Ectodermal cell (in vitro differentiated cells): ENCODE data around the gene BICDL1.
A peak's percentile ranks its signal among the peaks of the same experiment; 100 is the strongest.

Experiments used
- H3K27ac ChIP-seq: 2 replicates; pipeline ENCODE4 v1.7.0; 2013; ENCODE audit warnings: mild to moderate bottlenecking, low read depth, low read length; ENCODE audit not compliant: insufficient read depth, poor library complexity, severe bottlenecking
- H3K27me3 ChIP-seq: 2 replicates; pipeline ENCODE4 v1.7.0; 2013; ENCODE audit warnings: mild to moderate bottlenecking, low read length; ENCODE audit not compliant: insufficient read depth, control insufficient read depth, poor library complexity, severe bottlenecking
- H3K36me3 ChIP-seq: one replicate; pipeline ENCODE4 v1.7.0; 2013; ENCODE audit warnings: low read length; ENCODE audit not compliant: control insufficient read depth, insufficient read depth
- H3K4me1 ChIP-seq: one replicate; pipeline ENCODE4 v1.7.0; 2013; ENCODE audit warnings: low read length; ENCODE audit not compliant: control insufficient read depth, insufficient read depth
- H3K4me3 ChIP-seq: 2 replicates; pipeline ENCODE4 v1.7.0; 2013; ENCODE audit warnings: low read depth, low read length, control low read depth; ENCODE audit not compliant: insufficient read depth
- H3K9me3 ChIP-seq: 2 replicates; pipeline ENCODE4 v1.7.0; 2013; ENCODE audit warnings: mild to moderate bottlenecking, low read length, moderate library complexity; ENCODE audit not compliant: control insufficient read depth
- WGBS, 2 experiments: methylation state at CpG; one replicate each; pipeline ENCODE4 v1.1.7; 2013; ENCODE audit warnings: missing lambda C conversion rate in 2 of 2; 5-methylcytosine and 5-hydroxymethylcytosine counted together

BICDL1 gene

DNA sequence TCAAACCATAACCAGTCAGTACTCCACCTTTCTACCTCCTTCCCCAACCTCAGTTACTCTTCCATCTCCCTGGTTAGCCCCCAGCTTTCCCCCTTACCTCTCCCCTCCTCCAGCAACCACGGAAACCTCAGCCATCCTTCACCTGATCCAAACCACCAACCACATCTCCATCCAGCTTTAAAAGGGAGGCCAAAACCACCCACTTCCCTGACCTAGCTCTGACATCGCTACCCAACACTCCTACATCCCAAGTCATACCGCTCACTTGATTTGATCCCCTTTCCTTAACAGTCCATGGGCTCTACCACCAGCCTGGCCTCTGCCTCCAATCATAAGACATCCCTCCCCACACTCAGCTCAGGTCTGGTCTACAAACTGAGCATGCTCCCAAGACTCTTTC is 126.0 kb downstream of the BICDL1 start:
- Histone ChIP-seq H3K4me3 (no peak overlapping the region), H3K27me3 (no peaks in the 10 kb centered on the region), H3K4me1 (peaks cover 5% of the 10 kb centered on the region), H3K9me3 (no peaks in the 10 kb centered on the region), H3K27ac (no peak overlapping the region), H3K36me3 (no peaks in the 10 kb centered on the region)
- WGBS, 2 experiments = 91 to 93% methylated on average over 3 of the region's 3 CpGs

DNA sequence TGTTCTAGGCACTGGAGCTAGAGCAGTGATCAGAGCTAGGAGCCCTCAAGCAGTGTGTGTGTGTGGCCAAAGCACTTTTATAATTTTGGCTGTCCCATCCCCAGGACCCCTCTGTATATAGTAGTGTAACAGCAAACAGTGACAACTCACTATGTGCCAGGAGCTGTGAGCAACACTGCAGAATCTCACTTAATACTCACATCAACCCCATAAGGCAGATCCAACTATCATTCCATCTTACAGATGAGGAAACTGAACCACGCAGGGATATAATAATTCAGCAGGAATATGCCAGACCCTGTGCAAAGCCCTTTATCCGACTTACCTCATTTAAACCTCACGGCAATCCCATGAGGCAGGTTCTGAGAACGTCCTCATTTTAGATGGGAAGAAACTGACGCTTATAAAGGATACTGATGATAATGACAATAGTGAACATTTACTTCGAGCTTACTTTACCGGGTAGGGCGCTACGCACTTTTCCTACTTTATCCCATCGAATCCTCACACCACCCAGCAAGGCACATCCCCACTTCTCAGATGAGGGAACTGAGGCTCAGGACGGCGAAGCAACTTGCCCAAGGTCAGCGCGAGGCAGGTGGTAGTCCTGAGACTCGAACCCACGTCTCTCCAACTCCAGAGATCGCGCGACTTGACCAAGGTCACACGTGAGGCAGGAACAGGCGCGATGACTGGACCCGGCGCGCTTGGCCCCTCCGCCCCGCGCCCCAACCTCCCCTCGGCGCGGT is 126.8 kb downstream of the BICDL1 start:
- Histone ChIP-seq H3K27me3 (no peaks in the 10 kb centered on the region), H3K9me3 (no peaks in the 10 kb centered on the region), H3K27ac (no peak overlapping the region), H3K36me3 (no peaks in the 10 kb centered on the region), H3K4me3 (peak overlapping the region; percentile 86), H3K4me1 (peaks cover 5% of the 10 kb centered on the region)
- WGBS, 2 experiments = 20 to 24% methylated on average over 31 of the region's 31 CpGs

DNA sequence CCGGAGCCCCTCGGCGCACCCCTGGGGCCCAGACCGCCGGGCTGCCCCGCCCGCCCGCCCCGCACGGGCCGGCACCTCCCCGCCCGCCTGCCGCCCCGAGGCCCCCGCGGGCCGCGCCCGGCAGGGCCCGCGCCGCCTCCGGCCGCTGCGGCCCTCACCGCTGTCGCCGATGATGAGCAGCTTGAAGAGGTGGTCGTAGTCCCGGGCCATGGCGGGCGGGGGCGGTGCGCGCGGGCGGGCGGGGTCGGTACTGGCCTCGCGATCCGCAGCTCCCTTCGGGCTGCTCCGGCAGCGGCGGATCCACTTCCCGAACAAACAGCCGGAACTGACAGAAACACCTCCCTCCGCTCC is 127.4 kb downstream of the BICDL1 start, which contains the start of gene RAB35:
RAB35 (minus strand) TSS at position 313 of the 351 bp plus-strand sequence; CDS start at position 210, 103 bp downstream.
- no peaks in the 10 kb centered on the region for H3K36me3 ChIP-seq
- H3K9me3 ChIP-seq = no peaks in the 10 kb centered on the region
- no peaks in the 10 kb centered on the region for H3K27me3 ChIP-seq
- peak within 1 kb of the TSS; percentile 86 for H3K4me3 ChIP-seq
- H3K4me1 ChIP-seq = peaks cover 5% of the 10 kb centered on the region
- H3K27ac ChIP-seq = peak within 1 kb of the TSS; percentile 88
- 1% methylated on average over 50 of the region's 50 CpGs for WGBS, 2 experiments

DNA sequence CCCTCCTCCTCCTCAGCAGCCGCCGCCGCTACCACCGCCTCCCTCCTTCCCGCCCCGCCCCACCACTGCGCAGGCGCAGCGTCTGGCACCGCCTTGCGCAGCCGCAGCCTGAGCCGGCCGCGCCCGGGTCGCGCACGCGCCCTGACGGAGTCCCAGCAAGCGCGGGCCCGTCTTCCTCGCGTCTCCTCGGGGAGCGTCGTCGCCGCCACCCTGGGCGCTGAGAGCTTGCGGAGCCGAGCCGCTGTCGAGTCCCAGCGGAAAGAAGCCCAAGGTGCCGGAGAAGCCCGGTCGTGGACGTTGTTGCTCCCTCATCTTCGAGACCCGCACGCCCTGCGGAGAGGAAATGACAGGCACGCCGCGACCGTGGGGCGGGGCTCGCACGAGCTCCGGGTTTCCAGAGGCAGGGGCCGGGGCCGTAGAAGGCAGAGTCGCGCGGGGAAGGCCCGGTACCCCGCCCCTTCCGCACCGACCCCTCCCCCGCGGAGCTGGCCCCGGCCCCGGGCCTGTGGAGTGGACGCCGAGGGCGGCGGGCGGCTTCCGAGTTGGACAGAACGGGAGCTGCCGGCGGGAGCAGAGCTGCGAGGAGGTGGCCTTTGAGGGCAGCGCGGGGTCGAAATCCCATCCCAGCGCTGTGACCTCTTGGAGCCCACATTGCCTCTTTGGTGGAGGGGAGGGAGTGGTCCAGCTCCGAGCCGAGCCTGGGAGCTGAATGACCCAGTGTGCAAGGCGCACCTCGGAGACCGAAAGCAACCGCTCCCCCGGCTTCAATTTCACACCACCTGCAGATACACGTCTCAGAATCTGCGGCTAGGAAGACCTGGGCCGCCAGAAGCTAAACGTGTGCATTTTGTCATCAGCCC is 128.0 kb downstream of the BICDL1 start:
- 0% methylated on average over 91 of the region's 91 CpGs for WGBS, 2 experiments
- H3K9me3 ChIP-seq = no peaks in the 10 kb centered on the region

DNA sequence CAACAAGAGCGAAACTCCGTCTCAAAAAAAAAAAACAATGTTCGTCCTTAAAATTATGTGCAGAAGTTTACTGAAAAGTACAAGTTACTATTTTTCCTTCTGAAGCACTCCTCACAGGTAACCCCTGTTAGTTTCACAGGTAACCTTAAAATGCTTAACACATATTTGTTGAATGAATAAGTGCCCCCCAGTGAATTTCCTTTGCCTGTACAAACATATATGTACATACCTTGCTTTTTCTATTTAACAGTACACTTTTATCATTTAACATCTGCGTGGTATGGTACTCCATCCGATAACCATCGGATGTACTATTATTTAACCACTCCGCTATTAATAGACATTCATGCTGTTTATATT is 128.9 kb downstream of the BICDL1 start:
- Histone ChIP-seq H3K9me3 (no peaks in the 10 kb centered on the region), H3K27ac (no peak overlapping the region), H3K4me1 (peaks cover 5% of the 10 kb centered on the region), H3K4me3 (peak overlapping the region; percentile 86), H3K36me3 (no peaks in the 10 kb centered on the region), H3K27me3 (no peaks in the 10 kb centered on the region)
- 22 to 28% methylated on average over 7 of the region's 7 CpGs for WGBS, 2 experiments

More for the DNA sequence above, 128.0 kb downstream of the BICDL1 start:
- Histone ChIP-seq H3K27ac (peak overlapping the region; percentile 88), H3K27me3 (no peaks in the 10 kb centered on the region), H3K4me3 (peak overlapping the region; percentile 86), H3K36me3 (no peaks in the 10 kb centered on the region), H3K4me1 (peaks cover 5% of the 10 kb centered on the region)

DNA sequence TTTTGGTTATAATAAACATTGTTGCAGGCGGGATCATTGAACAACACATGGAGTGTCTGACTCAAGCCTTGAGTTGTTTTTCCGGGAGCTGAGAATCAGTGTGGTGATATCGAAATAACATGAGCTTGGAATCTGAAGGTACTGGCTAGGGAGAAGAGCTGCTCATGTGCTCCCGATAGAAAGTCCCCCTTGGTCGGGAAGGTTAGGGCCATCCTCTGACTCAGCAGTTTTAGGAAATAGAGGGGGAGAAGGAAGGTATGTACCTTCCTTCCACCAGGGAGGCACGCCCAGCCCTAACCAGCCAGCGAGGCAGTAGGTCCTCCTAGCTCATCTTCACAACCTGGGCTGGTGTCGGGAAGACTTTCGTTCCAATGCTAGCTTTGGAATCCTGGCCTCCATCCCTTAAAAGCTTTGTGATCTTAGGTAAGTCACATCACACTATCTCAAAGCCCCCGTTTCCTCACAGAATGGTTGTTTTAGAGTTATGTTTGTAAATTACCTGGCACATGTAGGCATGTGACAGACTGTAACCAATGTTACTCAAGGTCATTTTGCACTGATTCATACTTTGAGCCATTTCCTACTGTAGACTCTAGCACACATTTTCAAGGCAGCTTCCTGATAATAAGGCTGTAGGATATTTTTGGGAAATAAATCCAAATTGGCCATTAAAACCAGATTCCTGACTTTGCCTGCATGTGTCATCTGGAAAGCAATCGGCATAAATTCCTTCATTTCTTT is 129.5 kb downstream of the BICDL1 start:
- Histone ChIP-seq H3K4me3 (peak overlapping the region; percentile 86), H3K27me3 (no peaks in the 10 kb centered on the region), H3K36me3 (no peaks in the 10 kb centered on the region), H3K4me1 (peaks cover 5% of the 10 kb centered on the region), H3K9me3 (no peaks in the 10 kb centered on the region), H3K27ac (no peak overlapping the region)
- 39 to 48% methylated on average over 11 of the region's 11 CpGs for WGBS, 2 experiments

DNA sequence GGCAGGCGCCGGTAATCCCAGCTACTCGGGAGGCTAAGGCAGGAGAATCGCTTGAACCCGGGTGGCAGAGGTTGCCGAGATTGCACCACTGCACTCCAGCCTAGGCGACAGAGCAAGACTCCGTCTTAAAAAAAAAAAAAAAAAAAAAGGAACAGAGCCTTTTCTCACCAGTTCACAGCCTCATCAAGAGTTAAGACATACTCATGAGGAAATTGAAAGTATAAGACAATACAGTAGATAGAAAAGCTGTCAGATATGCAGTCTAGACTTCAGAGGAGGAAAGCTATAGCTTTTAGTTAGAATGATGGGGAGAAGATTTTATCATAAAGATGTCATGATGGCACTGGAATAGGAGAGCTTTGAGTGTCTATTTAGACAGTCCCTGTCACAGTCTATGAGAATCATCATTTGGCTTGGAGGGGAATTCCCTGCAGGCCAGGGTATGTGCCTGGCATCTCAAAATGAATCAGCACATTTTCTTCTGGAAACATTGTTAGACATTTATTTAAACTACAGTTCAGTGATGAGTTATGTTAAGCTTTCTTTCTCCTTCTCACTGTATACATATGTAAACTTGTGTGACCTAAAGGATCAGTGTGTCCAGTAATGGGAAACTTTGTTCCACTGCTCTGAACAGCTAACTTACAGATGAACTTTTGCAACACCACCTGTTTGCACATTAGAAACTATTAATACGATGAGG is 130.4 kb downstream of the BICDL1 start:
- no peak overlapping the region for H3K4me3 ChIP-seq
- no peak overlapping the region for H3K27ac ChIP-seq
- H3K9me3 ChIP-seq = no peaks in the 10 kb centered on the region
- no peaks in the 10 kb centered on the region for H3K36me3 ChIP-seq
- H3K4me1 ChIP-seq = peaks cover 5% of the 10 kb centered on the region
- 93 to 94% methylated on average over 9 of the region's 9 CpGs for WGBS, 2 experiments
- H3K27me3 ChIP-seq = no peaks in the 10 kb centered on the region

DNA sequence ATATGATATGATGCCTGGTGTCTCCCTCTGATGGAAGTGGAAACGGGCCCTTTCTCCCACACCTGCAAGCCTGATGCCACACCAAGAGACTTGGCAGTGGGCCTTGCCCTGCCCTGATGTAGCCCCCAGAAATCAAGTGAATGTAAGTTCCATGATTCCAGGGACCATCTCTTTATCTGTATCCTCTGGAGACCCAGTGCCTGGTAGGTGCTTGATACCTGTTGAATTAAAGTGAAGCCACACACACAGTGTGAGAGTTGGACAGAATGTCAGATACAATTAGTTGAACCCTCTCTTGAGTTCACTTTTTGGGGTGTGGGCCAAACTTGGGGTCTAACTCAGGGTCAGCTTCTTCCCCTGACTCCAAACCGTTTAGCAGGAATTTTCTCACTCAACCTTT is 132.3 kb downstream of the BICDL1 start:
- Histone ChIP-seq H3K4me1 (peaks cover 5% of the 10 kb centered on the region), H3K36me3 (no peaks in the 10 kb centered on the region), H3K27me3 (no peaks in the 10 kb centered on the region), H3K9me3 (no peaks in the 10 kb centered on the region), H3K27ac (no peak overlapping the region), H3K4me3 (no peak overlapping the region)
- WGBS, 2 experiments = 85 to 94% methylated on average over 2 of the region's 2 CpGs

DNA sequence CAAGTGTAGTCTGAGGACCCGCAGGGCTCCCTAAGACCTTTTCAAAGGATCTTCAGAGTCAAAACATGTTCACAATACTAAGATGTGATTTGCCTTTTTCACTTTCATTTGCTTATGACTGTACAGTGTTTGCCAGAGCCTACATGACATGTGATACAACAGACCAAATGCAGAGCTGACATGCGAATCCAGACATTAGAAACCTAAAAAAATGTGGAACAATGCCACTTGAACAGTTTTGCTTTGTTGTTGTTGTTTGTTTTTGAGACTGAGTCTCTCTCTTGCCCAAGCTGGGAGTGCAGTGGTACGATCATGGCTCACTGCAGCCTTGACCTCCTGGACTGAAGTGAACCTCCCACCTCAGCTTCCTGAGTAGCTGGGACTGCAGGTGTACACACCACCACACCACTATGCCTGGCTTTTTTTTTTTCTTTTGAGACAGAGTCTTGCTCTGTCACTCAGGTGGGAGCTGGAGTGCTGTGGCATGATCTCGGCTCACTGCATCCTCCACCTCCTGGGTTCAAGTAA is 132.8 kb downstream of the BICDL1 start:
- no peaks in the 10 kb centered on the region for H3K9me3 ChIP-seq
- 86 to 91% methylated on average over 4 of the region's 4 CpGs for WGBS, 2 experiments
- no peaks in the 10 kb centered on the region for H3K27me3 ChIP-seq
- H3K36me3 ChIP-seq = no peaks in the 10 kb centered on the region
- no peak overlapping the region for H3K27ac ChIP-seq
- no peak overlapping the region for H3K4me3 ChIP-seq
- H3K4me1 ChIP-seq = peaks cover 5% of the 10 kb centered on the region
